B cell (primary cell): ENCODE measurements around the gene ESYT2. TPM values are rescaled to one million over a fixed set of nuclear protein-coding genes. Genes with fewer than 3 reads are reported as not detected.

ENCODE experiments used
- ATAC-seq: fragments of 200-7000 bp; cut with Tn5 transposase; one replicate; pipeline ENCODE4 v1.10.0; 2021; ENCODE audit warnings: low read depth, mild to moderate bottlenecking, moderate number of reproducible peaks, moderate library complexity
- CTCF ChIA-PET: fragments of 350-600 bp; sonication (Branson Sonifier 250); formaldehyde crosslinking; loops from one replicate; lab custom pipeline; 2021; ENCODE audit warnings: antibody characterized with exemption, inconsistent platforms; lab: Charles Lee
- POLR2A ChIA-PET: fragments of 350-600 bp; sonication (Branson Sonifier 250); formaldehyde crosslinking; loops from one replicate; lab custom pipeline; 2021; ENCODE audit warnings: antibody characterized with exemption; lab: Charles Lee
- DNase-seq: peaks from one replicate; pipeline ENCODE4 v3.0.0; 2013
- H2AFZ ChIP-seq: 2 replicates; pipeline ENCODE4 v1.6.1; 2012; ENCODE audit warnings: mild to moderate bottlenecking, low read depth, low read length; ENCODE audit not compliant: insufficient read depth, poor library complexity, severe bottlenecking
- H3K27ac ChIP-seq, 2 donors: 1 replicate in 1 of 2; 2 replicates in 1 of 2; pipeline ENCODE4 v1.5.1; 2012 to 2013; ENCODE audit warnings: low read length in 2 of 2, mild to moderate bottlenecking in 2 of 2, moderate library complexity in 1 of 2
- H3K27me3 ChIP-seq, 4 experiments: fragments of 200-600 bp in 1 of 4; sonication (generic) in 1 of 4; replicated peaks in 1 of 4; 1 replicate in 2 of 4; 2 replicates in 2 of 4; pipeline versions ENCODE4 v1.6.1 to v1.7.0; 2013 to 2016; ENCODE audit warnings: low read length in 3 of 4, mild to moderate bottlenecking in 2 of 4, mixed read lengths in 1 of 4, moderate library complexity in 1 of 4; ENCODE audit not compliant: insufficient read depth in 4 of 4, control insufficient read depth in 3 of 4; ENCODE audit errors: control extremely low read depth in 1 of 4
- H3K36me3 ChIP-seq, 2 experiments: replicated peaks in 1 of 2; 1 replicate in 1 of 2; 2 replicates in 1 of 2; pipeline versions ENCODE4 v1.6.1 to v1.7.1; 2013; ENCODE audit warnings: low read length in 1 of 2; ENCODE audit not compliant: insufficient read depth in 2 of 2, control insufficient read depth in 1 of 2; ENCODE audit errors: control extremely low read depth in 1 of 2, extremely low read depth in 1 of 2
- H3K4me1 ChIP-seq, 2 donors: fragments of 200-600 bp in 1 of 2; sonication (generic) in 1 of 2; 1 replicate in 1 of 2; 2 replicates in 1 of 2; pipeline versions ENCODE4 v1.5.1 to v1.6.1; 2013 to 2017; ENCODE audit warnings: low read length in 2 of 2; ENCODE audit not compliant: control insufficient read depth in 2 of 2, insufficient read depth in 2 of 2
- H3K4me2 ChIP-seq: replicated peaks from 2 replicates; pipeline ENCODE3; 2012; ENCODE audit warnings: mild to moderate bottlenecking, low read depth, low read length; ENCODE audit not compliant: poor library complexity, severe bottlenecking
- H3K4me3 ChIP-seq, 5 experiments: fragments of 200-600 bp in 1 of 5; sonication (generic) in 1 of 5; 1 replicate in 3 of 5; 2 replicates in 2 of 5; pipeline versions ENCODE4 v1.5.1 to v1.7.0; 2011 to 2016; ENCODE audit warnings: low read length in 4 of 5, mild to moderate bottlenecking in 4 of 5, low read depth in 2 of 5, control low read depth in 1 of 5, moderate library complexity in 1 of 5; ENCODE audit not compliant: insufficient read depth in 1 of 5; ENCODE audit errors: control extremely low read depth in 1 of 5, extremely low read depth in 1 of 5
- H3K79me2 ChIP-seq: fragments of 200-600 bp; sonication (generic); one replicate; pipeline ENCODE4 v1.6.0; 2016; ENCODE audit warnings: low read length; ENCODE audit not compliant: control insufficient read depth, insufficient read depth
- H3K9ac ChIP-seq: fragments of 200-600 bp; sonication (generic); 2 replicates; pipeline ENCODE4 v1.6.1; 2017; ENCODE audit warnings: mild to moderate bottlenecking, low read length, moderate library complexity
- H3K9me3 ChIP-seq, 3 donors: one replicate each; pipeline versions ENCODE4 v1.6.1 to v1.7.1; 2013; ENCODE audit warnings: low read length in 2 of 3; ENCODE audit not compliant: control insufficient read depth in 2 of 3, insufficient read depth in 1 of 3; ENCODE audit errors: control extremely low read depth in 1 of 3
- H4K20me1 ChIP-seq: 2 replicates; pipeline ENCODE4 v1.6.0; 2012; ENCODE audit warnings: mild to moderate bottlenecking, low read length; ENCODE audit not compliant: insufficient read depth, control insufficient read depth, poor library complexity, severe bottlenecking
- H3K27ac Mint-ChIP-seq: one replicate; pipeline ENCODE4 v1.8.0; 2021; ENCODE audit warnings: mixed read lengths
- H3K27me3 Mint-ChIP-seq: one replicate; pipeline ENCODE4 v1.8.0; 2021; ENCODE audit warnings: mixed read lengths
- H3K4me1 Mint-ChIP-seq: one replicate; pipeline ENCODE4 v1.8.0; 2021; ENCODE audit warnings: mixed read lengths
- H3K4me3 Mint-ChIP-seq: one replicate; pipeline ENCODE4 v1.8.0; 2021; ENCODE audit warnings: mixed read lengths
- H3K9me3 Mint-ChIP-seq: one replicate; pipeline ENCODE4 v1.8.0; 2022; ENCODE audit warnings: mixed read lengths; ENCODE audit not compliant: insufficient read depth
- CTCF ChIP-seq: fragments of 200-600 bp; IDR thresholded peaks from one replicate; pipeline ENCODE4 v1.8.0; 2022; ENCODE audit warnings: antibody characterized with exemption, mild to moderate bottlenecking
- EZH2 ChIP-seq: IDR thresholded peaks from 2 replicates; pipeline ENCODE4 v1.6.1; 2012; ENCODE audit warnings: borderline replicate concordance, low read depth, mild to moderate bottlenecking, moderate library complexity, low read length; ENCODE audit not compliant: insufficient read depth, poor library complexity, severe bottlenecking
- WGBS: methylation state at CpG from one replicate; pipeline ENCODE4 v1.1.5; 2013; ENCODE audit warnings: missing lambda C conversion rate; ENCODE audit not compliant: insufficient coverage; 5-methylcytosine and 5-hydroxymethylcytosine counted together
- intact Hi-C: fragments of 100-400 bp; cut with micrococcal nuclease; formaldehyde crosslinking; loops from one replicate; pipeline ENCODE4 v1.10.0; 2022
- polyA plus RNA-seq: library from polyadenylated mRNA; depleted of rRNA; stranded (reverse); fragments of >200 nt; gene quantifications from 2 replicates; pipeline ENCODE4 v1.2.3, GENCODE V29; 2012
- total RNA-seq, 2 donors: library from RNA; stranded (reverse); fragments of 120-200 nt in 1 of 2; gene quantifications; 1 replicate in 1 of 2; 2 replicates in 1 of 2; pipeline versions ENCODE4 v1.2.3 to v1.2.4, GENCODE V29; 2013 to 2022

ESYT2 gene
- total and polyA plus RNA-seq, 2 donors (not counting 1 experiment from before 2014, with no cell fraction given): 12.0 to 34.2 TPM

- ATAC-seq: no peak
- Histone ChIP-seq H3K27ac (no peak overlapping the region), H4K20me1 (no peaks in the 10 kb centered on the region), H3K9me3 (peaks cover 0 to 8% (median 0%) of the 10 kb centered on the region in 3 donors), H3K9ac (no peak overlapping the region), H3K4me2 (no peak overlapping the region), H3K79me2 (no peaks in the 10 kb centered on the region), H3K27me3 (no peaks in the 10 kb centered on the region), H3K4me3 (no peak overlapping the region), H3K36me3 (no peaks in the 10 kb centered on the region), H2AFZ (no peak overlapping the region), H3K4me1 (no peaks in the 10 kb centered on the region)
- no peaks in the 10 kb centered on the region for H3K4me1 Mint-ChIP-seq
- H3K4me3 Mint-ChIP-seq: no peak overlapping the region
- no peak for DNase-seq
- intact Hi-C loops: no loop called here
- TF ChIP-seq CTCF: no peak
- TF ChIP-seq EZH2: no peak
- CTCF ChIA-PET: no interaction called here
- POLR2A ChIA-PET: no interaction called here
- H3K27ac Mint-ChIP-seq: no peak overlapping the region
- H3K27me3 Mint-ChIP-seq: peaks cover 5% of the 10 kb centered on the region
- no CpG with 5 or more reads among the region's 1 CpG for WGBS
- H3K9me3 Mint-ChIP-seq: no peaks in the 10 kb centered on the region
Observed at GRCh38 chr7:158847451-158847866, 18.1 kb upstream of the ESYT2 start.

- Mint-ChIP-seq H3K4me3 (no peak overlapping the region), H3K27me3 (peaks cover 5% of the 10 kb centered on the region), H3K9me3 (no peaks in the 10 kb centered on the region), H3K4me1 (no peaks in the 10 kb centered on the region), H3K27ac (no peak overlapping the region)
- no peaks in the 10 kb centered on the region for H3K4me1 ChIP-seq
- H3K4me2 ChIP-seq: no peak overlapping the region
- no peak for TF ChIP-seq EZH2
- no peak for TF ChIP-seq CTCF
- peaks cover 0 to 8% (median 0%) of the 10 kb centered on the region in 3 donors for H3K9me3 ChIP-seq
- intact Hi-C loops: no loop called here
- H3K36me3 ChIP-seq: no peaks in the 10 kb centered on the region
- H3K27ac ChIP-seq: no peak overlapping the region
- POLR2A ChIA-PET: no interaction called here
- H2AFZ ChIP-seq: no peak overlapping the region
- ATAC-seq: no peak
- no peaks in the 10 kb centered on the region for H3K79me2 ChIP-seq
- no peak for DNase-seq
- no peak overlapping the region for H3K9ac ChIP-seq
- no peaks in the 10 kb centered on the region for H3K27me3 ChIP-seq
- CTCF ChIA-PET: no interaction called here
- no peak overlapping the region for H3K4me3 ChIP-seq
- H4K20me1 ChIP-seq: no peaks in the 10 kb centered on the region
Observed at GRCh38 chr7:158846304-158846703, 17.0 kb upstream of the ESYT2 start.
